Measurements from ENCODE around the gene SMC5. TPM values are rescaled to one million over a fixed set of nuclear protein-coding genes. Genes with fewer than 3 reads are reported as not detected.

The SMC5 gene
- total RNA-seq, 1 experiment from 2014 or later, result 7.7 TPM

GRCh38 chr9:70293214-70293613 is 34.4 kb downstream of the SMC5 start:
- H3K4me3 ChIP-seq (ENCODE audit: low read depth, low read length), result no peak overlapping the region
- no peaks in the 10 kb centered on the region for H3K27me3 Mint-ChIP-seq (ENCODE audit: insufficient read depth, unreplicated experiment)
- H3K27me3 ChIP-seq (replicated peaks; ENCODE audit: control insufficient read depth, insufficient read depth, low read length), result no peaks in the 10 kb centered on the region
- intact Hi-C loops (cut with micrococcal nuclease; ENCODE audit: unreplicated experiment), result no loop called here
- H3K9me3 ChIP-seq, result no peaks in the 10 kb centered on the region
- H3K4me1 Mint-ChIP-seq (ENCODE audit: low read depth, unreplicated experiment), result no peaks in the 10 kb centered on the region
- DNase-seq, result no peak
- POLR2A ChIA-PET, result no interaction called here
- no peaks in the 10 kb centered on the region for H3K4me1 ChIP-seq
- no peak overlapping the region for H3K27ac Mint-ChIP-seq (ENCODE audit: unreplicated experiment)
- H3K36me3 Mint-ChIP-seq (ENCODE audit: insufficient read depth, unreplicated experiment), result peaks cover 4% of the 10 kb centered on the region
- no TSS peak for BruUV-seq (replicated peaks)
- no peaks in the 10 kb centered on the region for H3K36me3 ChIP-seq (ENCODE audit: control insufficient read depth, insufficient read depth, low read length)
- no peak overlapping the region for H3K4me3 Mint-ChIP-seq (ENCODE audit: unreplicated experiment)
- no peaks in the 10 kb centered on the region for H3K9me3 Mint-ChIP-seq (ENCODE audit: unreplicated experiment)
- CTCF ChIA-PET, result no interaction called here
- TF ChIP-seq CTCF (IDR thresholded peaks at IDR 0.05; ENCODE audit: insufficient read depth in 1 of 2, low read depth in 1 of 2, low read length in 1 of 2, severe bottlenecking in 1 of 2, unreplicated experiment in 1 of 2), result no peak

GRCh38 chr9:70297141-70297540 is 38.4 kb downstream of the SMC5 start:
- Histone ChIP-seq H3K9me3 (no peaks in the 10 kb centered on the region), H3K27me3 (replicated peaks; ENCODE audit: control insufficient read depth, insufficient read depth, low read length) (no peaks in the 10 kb centered on the region), H3K4me1 (no peaks in the 10 kb centered on the region), H3K36me3 (ENCODE audit: control insufficient read depth, insufficient read depth, low read length) (no peaks in the 10 kb centered on the region), H3K4me3 (ENCODE audit: low read depth, low read length) (no peak overlapping the region)
- BruUV-seq (replicated peaks), result no TSS peak
- no peak for TF ChIP-seq CTCF (IDR thresholded peaks at IDR 0.05; ENCODE audit: insufficient read depth in 1 of 2, low read depth in 1 of 2, low read length in 1 of 2, severe bottlenecking in 1 of 2, unreplicated experiment in 1 of 2)
- intact Hi-C loops (cut with micrococcal nuclease; ENCODE audit: unreplicated experiment), result no loop called here
- H3K36me3 Mint-ChIP-seq (ENCODE audit: insufficient read depth, unreplicated experiment), result peaks cover 4% of the 10 kb centered on the region
- no peak overlapping the region for H3K27ac Mint-ChIP-seq (ENCODE audit: unreplicated experiment)
- ChIA-PET CTCF (no interaction called here), POLR2A (no interaction called here)
- no peak overlapping the region for H3K4me3 Mint-ChIP-seq (ENCODE audit: unreplicated experiment)
- no peaks in the 10 kb centered on the region for H3K9me3 Mint-ChIP-seq (ENCODE audit: unreplicated experiment)
- H3K27me3 Mint-ChIP-seq (ENCODE audit: insufficient read depth, unreplicated experiment), result no peaks in the 10 kb centered on the region
- DNase-seq, result no peak
- no peaks in the 10 kb centered on the region for H3K4me1 Mint-ChIP-seq (ENCODE audit: low read depth, unreplicated experiment)

GRCh38 chr9:70298245-70298771 is 39.5 kb downstream of the SMC5 start:
- Mint-ChIP-seq H3K4me3 (ENCODE audit: unreplicated experiment) (no peak overlapping the region), H3K4me1 (ENCODE audit: low read depth, unreplicated experiment) (no peaks in the 10 kb centered on the region), H3K36me3 (ENCODE audit: insufficient read depth, unreplicated experiment) (peaks cover 4% of the 10 kb centered on the region), H3K27me3 (ENCODE audit: insufficient read depth, unreplicated experiment) (no peaks in the 10 kb centered on the region), H3K9me3 (ENCODE audit: unreplicated experiment) (no peaks in the 10 kb centered on the region), H3K27ac (ENCODE audit: unreplicated experiment) (no peak overlapping the region)
- H3K27me3 ChIP-seq (replicated peaks; ENCODE audit: control insufficient read depth, insufficient read depth, low read length), result no peaks in the 10 kb centered on the region
- intact Hi-C loops (cut with micrococcal nuclease; ENCODE audit: unreplicated experiment), result no loop called here
- no peak for DNase-seq
- no peak for TF ChIP-seq CTCF (IDR thresholded peaks at IDR 0.05; ENCODE audit: insufficient read depth in 1 of 2, low read depth in 1 of 2, low read length in 1 of 2, severe bottlenecking in 1 of 2, unreplicated experiment in 1 of 2)
- ChIA-PET POLR2A (no interaction called here), CTCF (no interaction called here)
- no peak overlapping the region for H3K4me3 ChIP-seq (ENCODE audit: low read depth, low read length)
- no TSS peak for BruUV-seq (replicated peaks)
- H3K4me1 ChIP-seq, result no peaks in the 10 kb centered on the region
- H3K9me3 ChIP-seq, result no peaks in the 10 kb centered on the region
- H3K36me3 ChIP-seq (ENCODE audit: control insufficient read depth, insufficient read depth, low read length), result no peaks in the 10 kb centered on the region

Data from Caco-2 (cell line).